Measurements from ENCODE around the gene PPP1R13B.

GRCh38 chr14:103741876-103742275 is 105.5 kb downstream of the PPP1R13B start:
- TF ChIP-seq ZBTB49 (tag by site-specific recombination; IDR thresholded peaks at IDR 0.05; ENCODE audit: low read depth) (no peak), KLF9 (tag by site-specific recombination; IDR thresholded peaks at IDR 0.05; ENCODE audit: low read depth) (no peak), CTCF (tag by site-specific recombination; IDR thresholded peaks at IDR 0.05) (no peak)

Data from HEK293 (cell line).